ENCODE data around the gene XPR1. TPM values are rescaled to one million over a fixed set of nuclear protein-coding genes. Genes with fewer than 3 reads are reported as not detected.

Gene XPR1
- total and polyA plus RNA-seq, 8 donors, result 0.92 to 27.0 (median 4.5) TPM

GRCh38 chr1:180907313-180908055 lies 275.7 kb downstream of the XPR1 start:
- 75 to 88% (median 83%) methylated on average over 10 of the region's 10 CpGs for WGBS, 5 donors
- intact Hi-C loops (cut with DNase I; ENCODE audit: low total_unique reads), result no loop called here

GRCh38 chr1:180908074-180908765 lies 276.4 kb downstream of the XPR1 start:
- H3K27ac ChIP-seq, result no peak overlapping the region
- peaks cover 8 to 23% (median 18%) of the 10 kb centered on the region in 4 donors for H3K4me1 ChIP-seq
- peaks cover 0 to 19% (median 19%) of the 10 kb centered on the region in 3 donors for H3K27me3 ChIP-seq
- 83 to 92% (median 89%) methylated on average over 15 of the region's 15 CpGs for WGBS, 5 donors
- H3K4me3 ChIP-seq, result no peak overlapping the region
- intact Hi-C loops (cut with DNase I; ENCODE audit: low total_unique reads), result no loop called here
- DNase-seq, result peak in 1 of 2 donors; percentile 10
- no peaks in the 10 kb centered on the region for H3K9me3 ChIP-seq
- no peaks in the 10 kb centered on the region for H3K36me3 ChIP-seq
- TF ChIP-seq POLR2A (IDR thresholded peaks at IDR 0.05) (no peak), CTCF (IDR thresholded peaks at IDR 0.05) (no peak), EP300 (IDR thresholded peaks at IDR 0.05) (no peak), POLR2AphosphoS5 (IDR thresholded peaks at IDR 0.05) (no peak)

More at GRCh38 chr1:180907313-180908055, 275.7 kb downstream of the XPR1 start:
- peaks cover 5 to 20% (median 11%) of the 10 kb centered on the region in 4 donors for H3K4me1 ChIP-seq
- DNase-seq, result peak in 1 of 2 donors; percentile 10
- H3K36me3 ChIP-seq, result no peaks in the 10 kb centered on the region
- H3K27ac ChIP-seq, result no peak overlapping the region
- H3K27me3 ChIP-seq, result peaks cover 0 to 12% (median 12%) of the 10 kb centered on the region in 3 donors
- H3K4me3 ChIP-seq, result no peak overlapping the region
- TF ChIP-seq EP300 (IDR thresholded peaks at IDR 0.05) (no peak), CTCF (IDR thresholded peaks at IDR 0.05) (no peak), POLR2AphosphoS5 (IDR thresholded peaks at IDR 0.05) (no peak), POLR2A (IDR thresholded peaks at IDR 0.05) (no peak)
- no peaks in the 10 kb centered on the region for H3K9me3 ChIP-seq

- peaks cover 0 to 24% (median 22%) of the 10 kb centered on the region in 3 donors for H3K27me3 ChIP-seq
- no peaks in the 10 kb centered on the region for H3K9me3 ChIP-seq
- TF ChIP-seq POLR2AphosphoS5 (IDR thresholded peaks at IDR 0.05), result no peak
- TF ChIP-seq CTCF (IDR thresholded peaks at IDR 0.05), result no peak
- no peak for TF ChIP-seq POLR2A (IDR thresholded peaks at IDR 0.05)
- TF ChIP-seq EP300 (IDR thresholded peaks at IDR 0.05), result no peak
- H3K4me1 ChIP-seq, result peaks cover 8 to 30% (median 18%) of the 10 kb centered on the region in 4 donors
- WGBS, 5 donors, result 56 to 76% (median 69%) methylated on average over 3 of the region's 3 CpGs
- intact Hi-C loops (cut with DNase I; ENCODE audit: low total_unique reads), result no loop called here
- H3K27ac ChIP-seq, result no peak overlapping the region
- DNase-seq, result no peak
- no peak overlapping the region for H3K4me3 ChIP-seq
- no peaks in the 10 kb centered on the region for H3K36me3 ChIP-seq
These were observed 277.2 kb downstream of the XPR1 start for GRCh38 chr1:180909005-180909414.

- no peak overlapping the region for H3K27ac ChIP-seq
- peaks cover 0 to 24% (median 22%) of the 10 kb centered on the region in 3 donors for H3K27me3 ChIP-seq
- intact Hi-C loops (cut with DNase I; ENCODE audit: low total_unique reads), result no loop called here
- 59 to 68% (median 62%) methylated on average over 5 of the region's 5 CpGs for WGBS, 5 donors
- H3K4me1 ChIP-seq, result peaks cover 8 to 35% (median 18%) of the 10 kb centered on the region in 4 donors
- H3K9me3 ChIP-seq, result no peaks in the 10 kb centered on the region
- no peaks in the 10 kb centered on the region for H3K36me3 ChIP-seq
- TF ChIP-seq EP300 (IDR thresholded peaks at IDR 0.05) (no peak), POLR2AphosphoS5 (IDR thresholded peaks at IDR 0.05) (no peak), CTCF (IDR thresholded peaks at IDR 0.05) (no peak), POLR2A (IDR thresholded peaks at IDR 0.05) (no peak)
- no peak for DNase-seq
- H3K4me3 ChIP-seq, result no peak overlapping the region
These were observed 277.7 kb downstream of the XPR1 start for GRCh38 chr1:180909462-180909976.
